Posterior cingulate gyrus (tissue), 11 donors: ENCODE data around the gene GPR78.
A peak's percentile ranks its signal among the peaks of the same experiment; 100 is the strongest.

Experiments
- DNase-seq, 10 donors: peaks; one replicate each; pipeline versions ENCODE4 v3.0.0 to v3.0.0-alpha.2; 2020 to 2021; ENCODE audit warnings: mixed read lengths in 3 of 10
- intact Hi-C: fragments of 100-400 bp; cut with DNase I; formaldehyde crosslinking; loops from one replicate; pipeline ENCODE4 v1.15.1; 2023

GPR78 gene

GRCh38 chr4:8544741-8545438 lies 35.3 kb upstream of the GPR78 start:
- intact Hi-C loops = no loop called here
- peak in 2 of 10 donors; percentile 59 to 73 for DNase-seq

DNA sequence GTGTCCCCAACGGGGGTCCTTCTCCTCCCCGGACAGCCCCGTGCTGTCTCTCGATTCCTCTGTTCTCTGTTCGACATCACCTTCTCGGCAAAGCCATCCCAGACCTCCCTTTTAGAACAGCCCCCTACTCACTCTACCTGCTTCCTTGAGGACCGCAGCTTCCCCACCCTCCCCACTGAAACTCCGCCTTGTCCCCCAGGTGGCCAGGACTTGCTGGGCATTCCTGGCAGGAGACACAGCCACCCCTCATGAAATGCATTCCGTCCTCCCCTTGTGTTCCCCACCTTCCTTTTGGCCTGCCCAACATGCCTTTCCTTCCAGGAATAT lies 34.8 kb upstream of the GPR78 start:
- intact Hi-C loops = no loop called here
- no peak for DNase-seq

DNA sequence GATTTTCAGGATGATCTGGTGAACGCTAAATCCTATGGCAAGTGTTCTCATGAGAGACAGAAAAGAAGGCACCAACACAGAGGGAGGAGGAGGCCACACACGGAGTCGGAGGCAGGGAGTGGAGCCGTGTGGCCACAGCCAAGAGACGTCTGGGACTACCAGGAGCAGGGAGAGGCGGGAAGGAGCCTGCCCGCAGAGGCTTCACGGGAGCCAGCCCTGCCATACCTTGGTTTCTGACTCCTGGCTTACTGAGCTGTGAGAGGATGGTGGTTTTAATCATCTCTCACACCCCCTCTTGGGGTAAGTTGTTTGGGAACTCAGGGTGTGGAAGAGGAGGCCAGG lies 33.5 kb upstream of the GPR78 start:
- DNase-seq = peak in 1 of 10 donors; percentile 65
- intact Hi-C loops = no loop called here

GRCh38 chr4:8547108-8547911 lies 32.9 kb upstream of the GPR78 start:
- peak in 1 of 10 donors; percentile 59 for DNase-seq
- intact Hi-C loops = no loop called here

GRCh38 chr4:8547912-8548730 lies 32.1 kb upstream of the GPR78 start:
- peak in 1 of 10 donors; percentile 72 for DNase-seq
- intact Hi-C loops = no loop called here

DNA sequence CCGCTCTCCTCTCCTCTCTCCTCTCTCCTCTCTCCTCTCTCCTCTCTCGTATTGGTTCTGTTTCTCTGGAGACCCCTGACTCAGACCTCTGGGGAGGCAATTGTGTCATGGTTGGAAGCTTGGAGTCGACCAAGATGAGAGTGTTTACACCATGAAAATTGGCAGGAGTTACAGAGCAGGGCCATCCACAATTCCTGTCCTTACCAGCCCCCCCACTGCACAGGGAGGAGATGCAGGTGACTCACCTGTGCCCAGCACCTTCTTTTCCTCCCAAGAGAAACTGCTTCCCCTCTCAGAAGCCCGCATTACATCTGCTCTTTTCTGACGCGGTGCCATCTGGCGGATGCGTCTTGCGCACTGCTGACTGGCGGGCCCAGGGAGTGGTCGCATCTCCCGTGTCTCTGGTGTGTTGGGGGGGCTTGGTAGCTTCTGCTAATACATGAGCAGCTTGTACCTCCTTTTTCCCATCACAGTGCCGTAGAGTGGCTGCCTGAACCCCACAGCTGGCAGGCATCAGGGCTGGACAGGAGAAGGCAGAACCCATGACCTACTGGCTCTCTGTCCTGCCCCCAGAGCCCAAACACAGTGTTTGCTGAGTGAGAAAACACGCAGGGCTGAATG lies 31.4 kb upstream of the GPR78 start:
- intact Hi-C loops = no loop called here
- DNase-seq = peak in 1 of 10 donors; percentile 51

DNA sequence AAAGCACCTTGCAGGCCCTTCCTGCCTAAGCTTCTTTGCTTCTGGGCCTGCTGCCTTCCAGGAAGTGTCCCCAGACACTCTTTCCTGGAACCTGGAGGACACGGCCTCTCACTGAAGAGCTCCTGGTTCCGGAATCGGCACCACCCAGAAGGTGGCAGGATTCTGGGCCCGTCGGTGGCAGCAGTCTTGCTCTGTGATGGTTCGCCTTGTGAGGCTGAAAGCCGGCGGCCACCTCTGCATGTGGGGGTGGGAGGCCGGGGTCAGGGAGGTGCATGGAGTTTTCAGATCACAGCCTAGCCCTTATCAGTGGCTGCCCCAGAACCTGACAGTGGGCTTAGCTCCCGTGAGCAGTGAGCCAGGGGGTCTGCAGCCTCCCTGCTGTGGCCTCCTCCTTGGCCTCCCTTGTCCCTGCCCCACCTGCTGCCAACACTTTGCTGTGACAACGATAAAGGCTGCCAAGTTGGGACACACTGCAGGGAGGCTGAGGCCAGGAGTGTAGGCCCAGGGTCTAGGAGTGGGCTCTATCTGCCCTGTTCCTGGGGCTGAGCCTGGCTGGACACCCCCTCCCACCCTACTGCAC lies 30.8 kb upstream of the GPR78 start:
- intact Hi-C loops = no loop called here
- peak in 1 of 10 donors; percentile 70 for DNase-seq

DNA sequence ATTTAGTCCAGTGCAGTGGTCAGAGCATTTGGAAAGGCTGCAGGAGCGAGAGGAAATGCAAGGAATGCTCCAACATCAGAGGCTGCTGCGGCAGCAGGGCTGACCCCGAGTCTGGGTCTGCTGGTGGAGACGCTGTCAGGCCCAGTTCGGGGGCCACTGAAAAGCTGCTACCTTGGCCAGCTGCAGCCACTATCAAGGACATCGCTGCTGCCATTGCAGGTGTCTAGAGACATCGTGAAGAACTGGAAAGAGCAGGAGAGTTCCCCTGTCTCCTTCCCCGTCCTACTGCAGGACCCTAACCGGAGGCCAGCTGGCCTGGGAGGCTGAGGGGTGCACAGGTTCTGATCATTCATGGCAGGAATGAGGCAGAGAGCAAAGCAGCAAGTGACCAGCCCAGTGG lies 29.5 kb upstream of the GPR78 start:
- peak in 1 of 10 donors; percentile 58 for DNase-seq
- intact Hi-C loops = no loop called here

DNA sequence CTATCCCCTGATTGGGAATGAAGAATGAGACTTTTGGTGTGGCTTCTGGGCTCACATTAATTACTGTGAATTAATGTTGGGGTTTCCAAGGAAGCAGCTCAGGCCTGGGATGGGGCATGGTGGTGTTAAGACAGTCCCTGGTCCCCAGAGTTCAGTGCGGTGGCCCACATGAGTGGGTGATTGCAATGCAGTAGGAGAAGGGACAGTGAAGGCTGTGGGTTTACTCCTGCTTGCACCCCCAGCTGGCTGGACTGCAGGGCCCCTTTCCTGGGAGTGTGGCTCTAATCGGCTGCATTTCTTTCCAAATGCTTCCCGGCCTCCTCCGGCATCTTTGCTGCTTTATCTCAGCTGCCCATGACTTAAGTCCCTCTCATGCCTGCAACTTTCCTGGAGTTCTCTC lies 28.2 kb upstream of the GPR78 start:
- peak in 1 of 10 donors; percentile 67 for DNase-seq
- intact Hi-C loops = no loop called here

DNA sequence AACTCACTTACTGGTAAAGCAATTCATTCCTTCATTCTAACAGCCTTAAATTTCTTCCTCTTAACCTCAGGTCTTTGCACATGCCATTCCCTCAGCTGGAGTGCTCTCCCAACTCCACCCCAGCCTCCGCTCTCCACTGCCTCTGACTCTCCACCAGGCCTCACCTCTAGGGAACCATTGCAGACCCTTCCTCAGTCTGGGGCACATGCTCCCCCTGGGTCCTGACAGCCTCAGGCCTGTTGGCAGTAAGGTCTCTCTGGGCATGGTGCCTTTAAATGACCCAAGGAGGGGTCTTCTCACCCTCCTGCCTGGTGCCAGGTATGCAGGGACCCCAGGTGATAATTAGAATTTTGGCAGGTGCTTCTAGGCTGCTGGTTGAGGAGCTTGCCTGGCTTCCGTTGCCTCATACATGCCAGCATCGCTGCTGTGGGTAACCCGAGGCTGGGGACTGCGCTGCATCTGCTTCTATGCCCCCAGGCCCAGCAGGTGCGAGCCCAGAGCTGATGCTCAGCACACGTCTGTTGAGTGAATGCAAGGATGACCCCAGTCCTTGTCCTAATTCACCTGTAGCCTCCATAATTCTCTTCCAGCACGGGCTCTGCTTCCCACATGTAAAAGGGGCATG lies 27.5 kb upstream of the GPR78 start:
- intact Hi-C loops = no loop called here
- peak in 1 of 10 donors; percentile 27 for DNase-seq

DNA sequence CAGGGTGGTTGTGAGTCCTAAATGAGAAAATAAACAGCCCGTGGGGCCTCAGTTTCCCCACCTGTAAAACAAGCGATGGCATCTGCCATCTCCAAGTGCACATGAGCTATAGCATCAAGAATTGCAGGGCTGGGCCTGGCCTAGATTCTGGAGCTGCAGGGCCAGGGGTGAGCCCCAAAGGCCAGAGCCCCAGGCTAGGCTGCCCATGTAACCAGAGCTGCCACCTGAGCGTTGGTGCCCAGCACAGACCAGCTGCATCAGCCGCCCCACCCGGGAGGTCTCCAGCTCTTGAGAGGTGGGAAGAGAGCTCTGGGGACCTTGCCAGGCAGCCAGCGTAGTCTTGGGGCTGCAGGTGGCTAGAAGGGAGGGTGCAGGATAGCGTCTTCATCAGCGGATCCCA lies 27.0 kb upstream of the GPR78 start:
- intact Hi-C loops = no loop called here
- peak in 2 of 10 donors; percentile 40 to 78 for DNase-seq

- intact Hi-C loops = no loop called here
- DNase-seq = peak in 2 of 10 donors; percentile 23 to 49
These were observed 26.2 kb upstream of the GPR78 start for GRCh38 chr4:8553991-8554405.

- DNase-seq = peak in 2 of 10 donors; percentile 46 to 61
- intact Hi-C loops = no loop called here
These were observed 25.6 kb upstream of the GPR78 start for GRCh38 chr4:8554555-8555100.

DNA sequence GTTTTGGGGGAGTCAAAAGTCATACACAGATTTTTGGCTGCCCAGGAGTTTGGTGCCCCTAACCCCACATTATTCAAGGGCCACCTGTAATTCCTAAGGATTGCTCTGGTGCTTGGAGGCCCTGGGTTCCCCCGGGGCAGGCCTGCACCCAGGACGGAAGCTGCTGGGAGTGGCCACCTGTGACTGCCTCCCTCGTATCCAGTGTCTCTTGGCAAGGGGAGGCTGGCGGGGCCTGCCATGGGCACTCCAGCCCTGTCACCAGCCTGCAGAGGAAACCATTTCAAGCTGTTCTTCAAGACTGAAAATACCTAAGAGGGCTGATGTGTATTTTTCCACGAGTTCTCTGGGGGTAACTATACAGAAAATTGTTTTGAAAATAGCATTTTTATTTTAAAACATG lies 24.5 kb upstream of the GPR78 start:
- DNase-seq = peak in 2 of 10 donors; percentile 52 to 55
- intact Hi-C loops = no loop called here

DNA sequence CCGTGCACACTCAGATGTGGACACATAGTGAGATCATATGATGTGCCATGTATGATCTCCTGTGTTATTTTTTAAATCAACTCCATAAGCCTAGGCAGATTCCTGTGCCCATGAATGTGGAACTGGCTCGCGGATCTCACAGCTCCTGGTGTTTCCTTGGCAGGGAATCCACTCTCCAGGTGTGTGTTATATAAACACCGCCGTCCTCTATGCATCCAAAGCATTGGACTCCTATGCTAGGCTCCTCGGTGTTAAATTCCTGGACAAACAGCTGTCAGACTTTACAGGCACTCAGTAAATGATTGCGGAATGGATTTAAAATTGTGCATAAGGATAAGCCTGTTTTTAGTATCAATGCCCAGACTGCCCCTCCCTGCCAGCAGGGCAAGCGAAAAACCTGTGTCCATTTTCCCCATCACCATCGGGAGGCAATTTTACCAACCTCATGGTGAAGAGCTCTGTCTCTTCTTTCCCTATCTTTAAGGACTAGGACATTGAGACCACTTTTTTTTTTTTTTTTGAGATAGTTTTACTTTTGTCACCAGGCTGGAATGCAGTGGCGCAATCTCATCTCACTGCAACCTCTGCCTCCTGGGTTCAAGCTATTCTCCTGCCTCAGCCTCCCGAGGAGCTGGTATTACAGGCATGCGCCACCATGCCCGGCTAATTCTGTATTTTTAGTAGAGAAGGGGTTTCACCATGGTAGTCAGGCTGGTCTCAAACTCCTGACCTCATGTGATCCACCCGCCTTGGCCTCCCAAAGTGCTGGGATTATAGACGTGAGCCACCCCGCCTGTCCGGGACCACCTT lies 23.6 kb upstream of the GPR78 start:
- DNase-seq = peak in 3 of 10 donors; percentile 15 to 41 (median 19)
- intact Hi-C loops = no loop called here

DNA sequence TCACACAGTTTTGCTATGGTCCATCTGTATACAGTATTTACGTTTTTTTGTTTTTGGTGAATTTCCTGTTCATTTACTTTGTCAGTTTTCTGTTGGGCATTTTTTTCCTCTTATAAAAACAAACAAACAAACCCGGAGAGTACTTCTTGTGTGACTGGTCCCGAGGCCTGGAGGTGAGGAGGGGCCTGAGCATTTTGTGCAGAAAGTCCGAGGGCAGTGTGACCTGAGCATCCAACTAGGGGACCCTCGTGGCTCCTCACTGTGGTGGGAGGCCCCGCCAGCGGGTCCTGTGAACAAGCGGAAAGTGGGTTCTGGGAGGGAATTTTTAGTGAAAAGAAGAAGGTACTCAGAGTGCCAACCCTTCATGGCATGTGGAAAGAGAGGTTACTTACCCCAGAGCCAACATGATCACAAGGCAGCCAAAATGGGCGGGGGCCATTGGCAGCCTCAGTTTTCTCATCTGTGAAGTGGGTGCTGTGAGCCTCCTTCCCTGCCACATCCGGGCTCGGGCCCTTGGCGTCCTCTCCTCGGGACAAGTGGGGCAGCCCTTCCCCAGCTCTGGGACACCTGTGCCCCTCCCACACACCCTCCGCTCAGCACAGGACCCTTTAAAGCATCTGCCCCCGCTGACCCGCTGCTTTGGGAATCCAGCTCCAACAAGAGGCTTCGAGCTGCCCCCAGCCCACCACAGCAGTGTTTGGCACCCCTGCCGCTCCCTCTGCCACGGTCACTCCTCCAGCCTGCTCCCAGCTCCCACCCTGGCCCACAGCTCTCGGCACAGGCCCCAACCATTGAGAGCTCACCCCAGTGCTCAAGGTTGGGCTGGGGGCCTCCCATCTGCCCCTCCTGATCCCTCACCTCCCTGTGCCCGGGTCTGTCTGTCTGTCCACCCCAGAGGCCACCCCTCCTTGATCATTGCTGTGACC lies 22.8 kb upstream of the GPR78 start:
- intact Hi-C loops = no loop called here
- DNase-seq = peak in 3 of 10 donors; percentile 48 to 78 (median 59)

GRCh38 chr4:8558080-8558960 lies 21.9 kb upstream of the GPR78 start:
- intact Hi-C loops = no loop called here
- DNase-seq = peak in 3 of 10 donors; percentile 58 to 71 (median 63)
